ENCODE data around the gene ZNF480. TPM values are rescaled to one million over a fixed set of nuclear protein-coding genes. Genes with fewer than 3 reads are reported as not detected.
"Not testable (repeated sequence)": the region's sequence is repeated elsewhere in the genome, so short reads cannot be mapped to it uniquely, and the experiment has no call there.

ZNF480 gene
- total RNA-seq, 1 donor from 2014 or later, result 15.9 TPM

DNA sequence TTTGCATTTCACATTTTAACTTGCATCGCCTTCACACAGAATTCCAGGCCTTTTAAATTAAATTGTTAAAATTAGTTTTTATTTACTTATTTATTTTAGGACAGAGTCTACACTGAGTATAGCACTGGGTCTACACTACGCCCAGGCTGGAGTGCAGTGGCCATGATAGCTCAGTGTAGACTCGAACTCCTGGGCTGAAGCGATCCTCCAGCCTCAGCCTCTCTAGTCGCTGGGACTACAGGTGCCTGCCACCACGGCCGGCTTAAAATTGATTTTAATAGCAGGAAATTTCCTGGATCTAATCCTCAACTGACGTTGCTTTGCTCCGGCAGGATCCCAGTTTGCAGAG lies 38.8 kb downstream of the ZNF480 start:
- DNase-seq (no peak), ATAC-seq (ENCODE audit: poor library complexity) (peak; percentile 39)
- intact Hi-C loops (cut with DNase I), result no loop called here

DNA sequence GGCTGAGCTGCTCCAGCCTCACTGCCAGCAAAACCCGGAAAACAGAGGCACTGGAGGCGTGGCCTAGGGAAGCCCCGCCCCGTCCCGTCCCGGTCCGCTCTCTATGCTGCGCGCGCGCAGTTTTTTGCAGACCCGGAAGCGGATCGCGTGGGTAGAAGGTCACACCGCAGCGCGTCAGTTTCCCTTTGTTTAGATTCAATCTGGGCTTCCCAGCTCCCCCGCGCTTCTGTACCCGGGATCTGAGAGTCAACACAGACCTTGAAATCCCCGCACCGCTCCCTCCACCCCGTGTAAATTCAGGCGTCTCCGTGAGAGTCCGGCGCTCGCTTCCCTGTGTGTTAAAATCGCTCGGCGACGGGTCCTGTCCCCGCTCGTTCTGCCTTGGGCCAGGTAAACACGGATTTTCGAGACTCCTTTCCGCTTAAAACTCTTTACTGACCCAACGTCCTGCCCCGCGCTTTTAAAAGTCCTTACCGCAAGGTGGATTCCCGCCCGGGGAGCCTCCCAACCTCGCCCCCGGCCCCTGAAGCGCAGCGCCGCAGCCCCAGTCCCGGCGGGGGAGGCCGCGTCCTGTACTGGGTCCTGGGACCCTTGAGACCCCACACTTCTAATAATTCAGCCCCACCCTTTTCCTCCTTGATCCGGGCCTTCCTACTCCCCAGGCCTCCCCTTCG lies 39.3 kb downstream of the ZNF480 start, which contains the start of gene ZNF610:
TSS of gene ZNF610 (plus strand) at position 127 of the 674 bp plus-strand sequence. CDS start 12,930 bp downstream, outside the sequence.
- intact Hi-C loops (cut with DNase I), result no loop called here
- ATAC-seq (ENCODE audit: poor library complexity) (peak; percentile 100), DNase-seq (peak; percentile 95)

DNA sequence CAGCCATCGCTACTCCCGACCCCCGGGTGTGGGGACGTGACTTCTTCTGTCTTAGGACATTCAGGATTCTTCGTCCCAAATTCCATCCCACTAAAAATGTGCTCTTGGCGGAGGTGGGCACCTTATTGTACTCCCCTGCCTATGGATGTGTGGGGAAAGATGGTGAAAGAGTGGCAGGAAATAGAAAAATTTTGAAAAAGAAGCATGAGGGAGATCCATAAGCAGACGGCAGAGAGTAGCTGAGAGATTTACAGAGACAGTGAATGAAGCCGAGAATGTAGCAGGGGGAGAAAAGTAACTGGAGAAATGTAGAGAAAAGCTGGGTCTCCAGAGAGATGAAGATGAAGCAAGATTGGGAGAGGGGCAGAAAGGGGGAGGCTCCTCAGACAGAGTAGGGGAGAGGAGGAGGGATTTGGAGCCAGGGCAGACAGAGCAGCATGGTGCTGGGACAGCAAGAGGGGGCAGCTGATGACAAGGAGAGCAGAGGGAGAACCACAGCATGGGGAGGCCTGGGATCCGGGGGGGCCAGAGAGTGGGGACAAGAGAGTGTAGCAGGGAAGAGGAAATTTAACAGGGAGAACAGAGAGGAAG lies 39.9 kb downstream of the ZNF480 start:
- ATAC-seq (ENCODE audit: poor library complexity) (no peak), DNase-seq (no peak)
- intact Hi-C loops (cut with DNase I), result no loop called here

DNA sequence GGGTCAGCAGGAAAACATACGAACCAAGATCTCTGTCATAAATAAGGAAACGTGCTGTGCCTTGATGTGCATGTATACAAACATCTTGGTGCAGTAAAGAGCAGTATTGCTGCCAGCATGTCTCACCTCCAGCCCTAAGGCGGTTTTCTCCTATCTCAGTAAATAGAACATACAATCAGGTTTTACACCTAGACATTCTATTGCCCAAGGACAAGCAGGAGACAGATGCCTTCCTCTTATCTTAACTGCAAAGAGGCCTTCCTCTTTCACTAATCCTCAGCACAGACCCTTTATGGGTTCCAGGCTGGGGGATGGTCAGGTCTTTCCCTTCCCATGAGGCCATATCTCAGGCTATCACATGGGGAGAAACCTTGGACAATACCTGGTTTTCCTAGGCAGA lies 42.1 kb downstream of the ZNF480 start:
- intact Hi-C loops (cut with DNase I); DNase-seq; ATAC-seq (ENCODE audit: poor library complexity): not testable (repeated sequence)

DNA sequence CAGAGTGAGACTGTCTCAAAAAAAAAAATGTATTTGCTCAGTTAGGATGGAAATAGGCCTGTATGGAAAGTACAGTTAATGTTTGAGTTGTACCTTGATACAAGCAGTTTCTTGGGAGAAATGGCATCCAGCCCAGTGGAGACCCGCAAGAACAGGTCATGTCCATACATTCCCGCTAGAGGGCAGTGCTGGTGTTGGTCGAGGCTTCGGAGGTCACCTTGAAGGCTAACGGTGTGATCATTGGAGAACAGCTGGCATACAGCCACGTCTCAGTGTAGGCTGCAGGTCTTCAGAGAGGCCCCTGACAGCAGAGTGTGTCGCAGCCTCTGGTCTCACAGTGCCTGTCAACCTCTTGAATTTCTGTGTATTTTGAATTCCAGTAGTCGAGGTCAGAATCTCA lies 46.6 kb downstream of the ZNF480 start:
- peak; percentile 64 for ATAC-seq (ENCODE audit: poor library complexity)
- intact Hi-C loops (cut with DNase I), result no loop called here
- peak; percentile 49 for DNase-seq

DNA sequence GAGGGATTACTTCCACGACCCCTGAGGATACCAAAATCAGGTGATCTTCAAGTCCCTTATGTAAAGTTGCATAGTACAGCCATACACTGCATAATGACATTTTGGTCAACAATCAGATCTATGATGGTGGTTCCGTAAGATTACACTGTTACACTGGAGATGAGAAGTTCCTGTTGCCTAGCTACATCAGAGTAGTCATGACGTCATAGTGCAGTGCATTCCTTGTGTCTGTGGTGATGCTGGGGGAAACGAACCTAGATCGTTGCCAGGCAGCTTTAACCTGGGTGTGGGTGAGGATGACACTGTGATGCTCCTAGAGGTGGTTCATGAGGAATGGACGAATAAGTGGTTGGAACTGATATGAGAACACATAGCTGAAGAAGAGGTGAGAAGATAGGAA lies 48.2 kb downstream of the ZNF480 start:
- intact Hi-C loops (cut with DNase I), result no loop called here
- no peak for DNase-seq

DNA sequence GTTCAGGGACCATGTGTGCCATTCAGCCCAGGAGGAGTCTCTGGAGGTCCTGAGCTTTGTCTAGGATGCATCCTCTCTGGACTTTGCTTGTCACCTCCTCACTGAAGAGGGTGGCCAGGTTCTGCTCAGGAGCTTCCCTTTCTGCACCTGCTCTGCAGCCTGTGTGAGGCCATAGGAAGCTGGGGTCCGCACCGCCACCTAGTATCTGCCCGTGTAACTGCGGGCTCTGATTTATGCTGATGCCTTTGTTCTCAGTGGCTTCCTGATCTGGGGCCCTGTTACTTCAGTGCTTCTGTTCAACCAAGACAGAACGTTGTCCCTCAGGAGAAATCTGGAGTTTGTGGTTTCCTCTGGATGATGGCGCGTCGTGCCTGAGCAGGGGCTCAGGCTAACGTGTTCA lies 54.5 kb downstream of the ZNF480 start:
- no peak for DNase-seq
- intact Hi-C loops (cut with DNase I), result no loop called here
- ATAC-seq (ENCODE audit: poor library complexity), result no peak

More for the DNA sequence above, 48.2 kb downstream of the ZNF480 start:
- ATAC-seq (ENCODE audit: poor library complexity), result no peak

DNA sequence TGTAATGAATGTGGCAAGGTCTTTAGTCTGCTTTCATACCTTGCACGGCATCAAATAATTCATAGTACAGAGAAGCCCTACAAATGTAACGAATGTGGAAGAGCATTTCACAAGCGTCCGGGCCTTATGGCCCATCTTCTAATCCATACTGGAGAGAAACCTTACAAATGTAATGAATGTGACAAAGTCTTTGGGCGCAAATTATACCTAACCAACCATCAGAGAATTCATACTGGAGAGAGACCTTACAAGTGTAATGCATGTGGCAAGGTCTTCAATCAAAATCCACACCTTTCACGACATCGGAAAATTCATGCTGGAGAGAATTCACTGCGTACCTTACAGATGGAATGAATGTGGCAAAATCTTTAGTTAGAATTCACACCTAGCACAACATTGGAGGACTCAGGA lies 69.5 kb downstream of the ZNF480 start:
- intact Hi-C loops (cut with DNase I), result no loop called here
- no peak for ATAC-seq (ENCODE audit: poor library complexity)

DNA sequence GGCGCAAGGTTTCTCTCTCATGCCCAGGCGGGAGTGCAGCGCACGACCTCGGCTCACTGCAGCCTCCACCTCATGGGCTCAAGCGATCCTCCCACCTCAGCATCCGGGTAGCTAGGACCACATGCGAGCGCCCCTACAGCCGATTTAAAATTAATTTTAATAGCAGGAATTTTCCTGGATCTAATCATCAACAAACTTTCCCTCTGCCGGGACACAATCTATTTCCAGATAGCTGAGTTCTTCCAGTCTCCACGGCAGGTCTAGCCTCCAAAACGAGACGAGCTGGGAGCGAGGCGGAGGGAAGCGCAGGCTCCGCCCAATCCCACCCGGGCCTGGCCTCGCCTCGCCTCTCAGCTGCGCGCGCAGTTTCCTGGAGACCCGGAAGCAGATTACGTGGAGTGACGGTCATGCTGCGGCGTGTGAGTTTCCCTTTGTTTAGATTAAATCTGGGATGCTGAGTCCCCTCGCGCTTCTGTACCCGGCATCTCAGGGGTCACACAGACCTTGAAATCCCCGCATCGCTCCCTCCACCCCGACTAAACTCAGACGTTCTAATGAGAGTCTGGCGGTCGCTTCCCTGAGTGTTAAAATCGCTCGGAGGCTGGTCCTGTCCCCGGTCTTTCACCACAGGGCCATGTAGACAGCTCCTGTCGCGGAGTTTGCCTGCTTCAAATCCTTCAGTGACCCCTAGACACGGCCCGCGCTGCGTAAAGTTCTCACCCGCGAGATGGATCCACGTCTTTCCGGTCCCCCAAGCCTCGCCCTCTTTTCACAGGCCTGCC lies 72.8 kb downstream of the ZNF480 start, which contains the start of gene ZNF880:
TSS of gene ZNF880 (plus strand) at position 365 of the 782 bp plus-strand sequence. CDS start at position 408, 43 bp downstream.
- ATAC-seq (ENCODE audit: poor library complexity) (peak; percentile 100), DNase-seq (peak; percentile 97)
- intact Hi-C loops (cut with DNase I), result no loop called here

More for the DNA sequence above, 69.5 kb downstream of the ZNF480 start:
- no peak for DNase-seq

DNA sequence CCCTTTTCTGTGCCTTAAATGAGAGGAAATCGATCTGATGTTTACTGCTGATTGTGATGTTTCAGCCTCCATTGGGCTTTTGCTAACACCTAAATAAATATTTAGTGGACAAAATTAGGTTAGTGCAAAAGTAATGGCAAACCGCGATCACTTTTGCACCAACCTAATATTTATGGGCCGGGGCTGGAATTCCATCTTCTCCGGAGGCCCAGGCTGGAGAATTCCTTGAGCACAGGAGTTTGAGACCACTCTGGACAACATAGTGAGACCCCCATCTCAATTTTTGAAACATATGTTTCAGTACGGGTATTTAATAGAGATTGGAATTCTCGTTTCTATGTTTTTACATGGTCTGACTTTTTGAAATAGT lies 73.4 kb downstream of the ZNF480 start:
- DNase-seq (no peak), ATAC-seq (ENCODE audit: poor library complexity) (no peak)
- intact Hi-C loops (cut with DNase I), result no loop called here

Small RNAs within 50 kb of the gene (microRNA-seq; reads per million reads assigned to microRNA genes)
- gene MIR643, result 0.97 reads per million

Other genes with a start within 250 kb of the ZNF480 start
- gene ZNF432, start 248.3 kb upstream of the ZNF480 start, total RNA-seq, result 8.2 TPM
- gene ZNF841, start 201.4 kb upstream of the ZNF480 start, total RNA-seq, result 5.2 TPM
- gene ZNF616, start 157.2 kb upstream of the ZNF480 start, total RNA-seq, result 4.8 TPM
- gene ZNF836, start 125.5 kb upstream of the ZNF480 start, total RNA-seq, result 7.0 TPM
- 339 TPM for gene PPP2R1A, start 107.1 kb upstream of the ZNF480 start, total RNA-seq
- 11.1 TPM for gene ZNF766, start 27.6 kb upstream of the ZNF480 start, total RNA-seq
- 3.0 TPM for gene ZNF610, start 39.1 kb downstream of the ZNF480 start, total RNA-seq
- 19.4 TPM for gene ZNF880, start 72.8 kb downstream of the ZNF480 start, total RNA-seq
- gene ZNF528, start 100.7 kb downstream of the ZNF480 start, total RNA-seq, result 10.8 TPM
- 0.43 TPM for gene ZNF534, start 132.0 kb downstream of the ZNF480 start, total RNA-seq
- 2.6 TPM for gene ZNF578, start 156.4 kb downstream of the ZNF480 start, total RNA-seq
- 32.6 TPM for gene ZNF808, start 230.5 kb downstream of the ZNF480 start, total RNA-seq

Data from Right ventricle myocardium superior (tissue), 1 donor.